GM15510 (cell line): ENCODE results near the gene PIGC.

ENCODE experiments used
- POLR2A ChIP-seq: IDR thresholded peaks from 3 replicates; pipeline ENCODE4 v1.6.1; 2011; ENCODE audit warnings: borderline replicate concordance; ENCODE audit not compliant: insufficient read length; ENCODE audit errors: extremely low read depth

PIGC gene

DNA sequence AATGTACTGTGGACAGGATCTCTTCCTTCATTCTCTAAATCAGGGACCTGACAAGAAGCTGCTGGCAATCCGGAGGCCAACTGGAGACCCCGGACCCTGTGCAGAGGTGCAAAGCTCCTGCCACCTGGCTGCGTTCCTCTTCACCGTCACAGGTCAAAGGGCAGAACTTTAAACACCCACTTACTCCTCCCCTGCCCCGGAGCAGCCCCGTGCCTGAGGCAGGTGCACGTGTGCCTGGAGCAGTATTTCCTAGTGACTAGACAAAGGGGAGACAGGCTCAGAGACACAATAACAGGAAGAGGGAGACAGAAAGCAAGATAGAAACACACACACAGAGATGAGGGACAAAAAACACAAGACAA, 6.6 kb upstream of the PIGC start:
- TF ChIP-seq POLR2A = no peak

DNA sequence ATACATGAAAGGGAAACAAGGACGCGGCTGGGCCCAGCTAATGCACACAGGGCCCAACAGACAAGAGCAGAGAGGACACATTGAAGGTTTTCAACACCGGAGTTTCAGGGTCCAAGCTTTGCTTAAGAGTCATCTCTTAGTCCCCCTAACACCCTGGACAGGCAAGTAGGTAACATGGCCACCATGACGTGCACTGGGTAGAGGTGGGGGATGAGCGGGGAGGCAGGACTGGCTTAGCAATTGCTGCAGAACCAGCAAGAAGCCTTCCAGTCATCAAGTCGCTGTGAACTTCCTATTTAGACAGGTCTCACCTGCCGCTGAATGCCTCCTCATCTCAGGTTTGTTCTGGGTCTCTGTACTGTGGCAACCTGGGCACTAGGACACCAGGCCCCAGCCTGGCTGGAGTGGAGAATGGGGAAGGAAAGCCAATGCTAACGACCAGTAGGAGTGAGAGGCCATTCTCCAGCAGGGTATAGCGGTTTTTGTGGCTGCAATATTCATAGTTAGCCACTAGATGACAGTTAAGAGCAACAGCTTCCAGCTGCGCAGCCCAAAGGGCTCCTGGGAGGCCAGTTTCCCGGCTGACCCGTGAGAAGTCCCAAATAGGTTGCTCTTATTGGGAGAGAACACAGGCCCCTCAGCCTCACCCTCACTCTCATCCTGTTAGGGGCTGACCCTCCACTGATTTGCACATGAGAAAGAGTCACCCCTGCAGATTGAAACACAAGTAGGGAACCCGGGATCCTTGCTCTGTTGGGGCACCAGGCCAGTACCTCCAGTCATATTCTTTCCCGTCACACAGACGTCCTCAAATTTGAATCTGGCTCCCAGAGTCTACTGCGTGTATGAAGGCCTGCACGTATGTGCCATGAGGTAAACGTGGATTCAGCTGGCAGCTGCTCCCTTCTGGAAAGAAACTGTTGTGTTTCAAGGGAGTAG, 6.0 kb upstream of the PIGC start:
- TF ChIP-seq POLR2A = no peak

DNA sequence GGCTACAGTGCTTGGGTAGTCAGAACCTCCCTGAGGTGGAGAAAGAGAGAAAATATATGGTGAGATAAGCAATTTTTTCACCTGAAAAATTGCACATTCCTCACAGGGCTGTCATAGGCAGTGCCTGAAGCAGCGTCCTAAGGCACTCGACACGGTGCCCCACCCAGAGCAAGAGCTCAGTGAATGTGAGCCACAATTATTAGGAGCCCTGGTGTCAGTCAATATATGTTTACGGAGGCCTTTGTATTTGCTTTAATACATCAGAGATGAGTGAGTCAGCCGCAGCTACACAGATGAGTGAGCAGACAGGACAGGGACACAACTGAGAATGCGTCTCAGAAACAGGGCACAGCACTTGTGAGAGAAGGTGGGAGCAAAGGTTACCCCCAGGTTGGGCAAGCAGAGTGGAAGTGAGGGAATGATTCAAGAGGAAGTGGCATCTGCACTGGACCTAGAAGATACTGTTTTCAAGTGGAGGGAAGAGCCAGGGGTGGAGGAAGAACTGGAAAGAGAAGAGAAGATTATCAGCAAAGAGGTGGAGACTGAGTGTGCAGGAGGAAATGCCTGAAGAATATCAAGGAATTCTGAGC, 5.2 kb upstream of the PIGC start:
- no peak for TF ChIP-seq POLR2A

DNA sequence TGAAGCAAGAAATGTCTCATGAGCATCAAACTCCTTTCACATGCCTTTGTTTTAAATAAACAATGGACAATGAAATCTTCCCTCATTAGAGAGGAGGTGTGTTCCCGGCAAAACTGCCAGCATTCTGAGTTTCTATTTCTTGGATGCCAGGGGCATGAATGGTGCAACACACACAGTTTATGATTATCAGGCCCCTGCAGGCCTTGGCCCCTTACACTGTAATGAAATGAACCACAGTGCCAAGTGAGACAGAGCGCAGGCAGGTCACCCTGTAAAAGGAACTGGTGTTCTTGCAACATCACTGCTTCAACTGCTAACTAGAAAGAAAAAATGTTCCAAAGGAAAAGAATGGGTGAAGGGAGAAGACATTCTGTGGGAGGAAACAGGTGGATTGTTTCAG, 3.8 kb upstream of the PIGC start:
- TF ChIP-seq POLR2A = no peak

DNA sequence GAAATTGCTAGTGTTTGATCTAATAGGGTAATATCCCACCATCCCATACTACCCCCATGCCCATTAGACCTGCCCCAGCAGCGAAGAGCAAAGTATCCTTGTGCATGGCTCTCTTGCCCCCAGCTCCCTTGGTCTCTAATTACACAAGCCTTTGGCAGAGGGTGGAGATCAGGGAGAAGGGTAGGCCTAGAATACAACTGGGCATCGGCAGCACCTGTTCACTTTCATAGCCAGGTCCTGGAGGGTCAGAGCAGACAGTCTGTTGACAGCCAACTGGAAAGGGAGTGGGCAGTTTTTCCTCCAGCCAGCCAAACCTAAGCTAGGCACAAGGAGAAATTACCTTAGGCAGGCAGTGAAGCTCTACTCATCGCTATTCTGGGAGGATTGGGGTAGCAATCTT, 2.7 kb upstream of the PIGC start:
- no peak for TF ChIP-seq POLR2A

GRCh38 chr1:172442843-172443565, 865 bp downstream of the PIGC start:
- no peak for TF ChIP-seq POLR2A

DNA sequence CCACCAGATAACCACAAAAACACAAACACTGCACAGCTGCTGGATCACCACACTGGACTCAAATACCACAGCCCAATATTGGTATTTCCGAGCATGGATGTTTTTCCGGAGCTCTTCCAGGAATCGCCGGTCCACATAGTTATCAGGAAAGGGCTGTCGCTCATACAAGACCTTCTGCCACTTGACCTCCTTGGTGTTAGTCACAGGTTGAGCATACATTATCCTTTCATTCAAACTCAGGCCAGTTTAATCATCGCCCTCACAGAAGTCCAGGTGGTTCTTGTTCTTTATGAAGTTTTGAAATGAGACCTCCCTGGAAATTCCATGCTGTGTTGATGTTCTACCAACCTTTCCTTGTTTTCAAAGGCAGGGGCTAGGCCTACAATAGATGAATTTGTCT, 1.5 kb downstream of the PIGC start:
- TF ChIP-seq POLR2A = no peak

GRCh38 chr1:172431721-172432192, 12.1 kb downstream of the PIGC start:
- no peak for TF ChIP-seq POLR2A

- TF ChIP-seq POLR2A = no peak
Measured at GRCh38 chr1:172431204-172431603, 12.7 kb downstream of the PIGC start.

DNA sequence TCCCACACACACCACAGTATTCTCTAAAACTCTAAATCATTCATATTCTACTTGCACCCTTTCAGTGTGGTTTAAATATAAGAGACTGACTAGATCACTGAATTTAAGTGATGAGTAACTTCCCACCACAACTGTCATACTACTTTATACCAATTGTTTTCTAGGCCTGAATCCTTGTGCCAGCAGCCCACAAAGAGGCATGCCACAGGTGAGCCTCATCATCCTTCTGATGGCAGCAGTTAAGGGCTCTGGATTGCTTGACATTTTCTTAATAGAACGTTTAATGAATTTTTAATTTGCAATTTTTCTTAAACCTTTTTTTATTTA, 13.8 kb downstream of the PIGC start:
- no peak for TF ChIP-seq POLR2A

GRCh38 chr1:172429331-172430127, 14.3 kb downstream of the PIGC start:
- no peak for TF ChIP-seq POLR2A

- no peak for TF ChIP-seq POLR2A
Measured at GRCh38 chr1:172427191-172427590, 16.7 kb downstream of the PIGC start.

GRCh38 chr1:172425339-172425738, 18.5 kb downstream of the PIGC start:
- TF ChIP-seq POLR2A = no peak

GRCh38 chr1:172423336-172423735, 20.5 kb downstream of the PIGC start:
- TF ChIP-seq POLR2A = no peak
